NCI-H2227 (cell line): ENCODE data around the gene TRPC4AP.

Experiments
- DNase-seq: peaks from one replicate; lab custom pipeline; 2025; ENCODE audit not compliant: unreplicated experiment; lab: John Stamatoyannopoulos, UW

Gene TRPC4AP

DNA sequence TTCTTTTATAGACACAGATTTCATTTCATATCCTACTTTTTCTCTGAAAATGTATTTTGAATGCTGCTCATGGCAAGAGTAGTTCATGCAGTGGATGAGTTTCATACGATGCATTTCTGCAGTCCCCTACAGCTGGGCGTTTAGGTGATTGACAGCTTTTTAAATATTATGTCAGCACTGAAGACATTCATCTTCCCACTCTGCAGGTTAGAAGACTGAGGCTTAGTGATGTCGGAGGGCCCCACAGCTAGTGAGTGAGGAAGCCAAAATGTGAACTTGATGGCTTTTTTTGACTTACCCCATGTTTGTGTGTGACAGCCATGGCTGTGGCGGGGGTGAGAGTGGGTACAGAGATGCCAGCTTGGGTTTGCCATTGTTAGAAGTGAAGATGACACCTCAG lies 103.5 kb downstream of the TRPC4AP start:
- no peak for DNase-seq

- DNase-seq: no peak
Observed at GRCh38 chr20:34988191-34988540, 104.4 kb downstream of the TRPC4AP start.

- no peak for DNase-seq
Observed at GRCh38 chr20:34987288-34988190, 105.1 kb downstream of the TRPC4AP start.

DNA sequence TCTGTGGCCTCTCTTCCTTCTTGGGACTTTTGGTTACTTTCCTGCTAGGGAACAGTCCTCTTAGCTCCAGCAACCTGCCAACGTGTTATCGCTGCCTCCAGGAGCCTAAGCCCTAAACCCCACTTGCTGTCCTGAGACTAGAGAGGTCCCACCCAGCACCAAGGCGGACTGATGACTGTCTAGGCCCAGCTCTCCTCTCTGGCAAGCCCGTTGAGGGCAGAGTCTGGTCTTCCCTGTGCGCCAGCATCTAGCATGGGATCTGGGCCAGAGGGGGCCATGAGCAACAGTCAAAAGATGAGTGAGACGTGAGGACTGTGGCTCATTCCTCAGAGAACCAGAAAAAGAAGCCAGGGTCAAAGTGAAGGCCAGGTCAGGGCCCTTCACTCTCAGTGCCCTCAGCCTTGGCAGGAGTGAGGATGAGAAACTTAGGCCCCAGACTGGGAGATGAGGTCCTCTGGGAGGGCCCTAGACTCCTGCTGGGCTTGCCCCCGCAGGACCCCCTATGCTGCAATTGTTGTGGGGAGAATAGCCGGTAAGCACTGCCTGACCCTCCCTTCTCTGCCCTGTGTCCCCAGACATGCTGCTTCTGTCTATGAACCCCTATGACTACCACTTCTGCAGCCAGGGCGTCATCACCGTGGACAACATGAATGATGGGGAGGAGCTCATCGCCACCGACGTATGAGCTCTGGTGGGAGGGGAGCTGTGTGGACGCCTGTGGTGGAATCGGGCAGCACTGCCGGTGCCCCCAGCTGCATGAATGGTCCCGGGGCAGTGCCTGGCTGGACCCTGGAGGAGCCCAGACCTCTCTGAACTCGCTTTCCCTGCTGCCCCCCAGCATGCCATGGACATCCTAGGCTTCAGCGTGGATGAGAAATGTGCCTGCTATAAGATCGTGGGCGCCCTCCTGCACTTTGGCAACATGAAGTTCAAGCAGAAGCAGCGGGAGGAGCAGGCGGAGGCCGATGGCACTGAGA lies 106.0 kb downstream of the TRPC4AP start:
- DNase-seq: no peak

- DNase-seq: no peak
Observed at GRCh38 chr20:34985461-34986310, 106.9 kb downstream of the TRPC4AP start.

- no peak for DNase-seq
Observed at GRCh38 chr20:34984756-34985261, 107.8 kb downstream of the TRPC4AP start.

DNA sequence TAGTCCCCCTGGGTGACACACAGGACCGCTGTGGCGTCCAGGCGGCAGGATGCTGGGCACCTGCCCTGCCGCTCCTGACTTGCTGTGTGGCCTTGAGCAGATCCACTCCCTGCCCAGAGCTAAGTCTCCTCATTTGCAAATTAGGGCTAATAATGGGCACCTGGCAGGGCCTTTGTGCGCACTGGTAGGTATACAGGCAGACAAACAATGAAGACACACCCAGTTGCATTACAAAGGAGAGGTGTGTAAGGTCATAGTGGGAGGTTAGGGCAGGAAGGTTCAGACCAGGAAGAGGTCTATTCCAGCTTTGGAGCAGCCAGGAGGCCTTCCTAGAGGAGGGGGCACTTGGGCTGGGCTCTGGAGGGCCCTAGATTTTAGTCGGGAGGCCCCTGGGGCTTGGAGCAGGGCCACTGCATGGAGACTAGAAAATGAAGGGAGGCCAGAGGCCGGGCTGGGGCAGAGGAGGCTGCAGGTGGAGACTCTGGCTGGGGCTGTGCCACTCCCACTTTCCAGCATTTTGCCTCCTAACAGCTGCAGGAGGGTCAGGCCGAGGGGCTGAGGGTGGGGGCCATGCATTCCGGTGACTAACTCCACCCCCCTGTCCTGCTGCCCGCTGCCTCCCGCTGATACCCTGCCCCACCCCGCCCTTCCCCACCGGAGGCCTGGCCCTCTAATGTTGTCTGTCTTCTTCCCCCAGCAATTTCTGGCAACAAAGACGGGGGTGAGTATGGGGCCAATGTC lies 108.4 kb downstream of the TRPC4AP start:
- DNase-seq: no peak

DNA sequence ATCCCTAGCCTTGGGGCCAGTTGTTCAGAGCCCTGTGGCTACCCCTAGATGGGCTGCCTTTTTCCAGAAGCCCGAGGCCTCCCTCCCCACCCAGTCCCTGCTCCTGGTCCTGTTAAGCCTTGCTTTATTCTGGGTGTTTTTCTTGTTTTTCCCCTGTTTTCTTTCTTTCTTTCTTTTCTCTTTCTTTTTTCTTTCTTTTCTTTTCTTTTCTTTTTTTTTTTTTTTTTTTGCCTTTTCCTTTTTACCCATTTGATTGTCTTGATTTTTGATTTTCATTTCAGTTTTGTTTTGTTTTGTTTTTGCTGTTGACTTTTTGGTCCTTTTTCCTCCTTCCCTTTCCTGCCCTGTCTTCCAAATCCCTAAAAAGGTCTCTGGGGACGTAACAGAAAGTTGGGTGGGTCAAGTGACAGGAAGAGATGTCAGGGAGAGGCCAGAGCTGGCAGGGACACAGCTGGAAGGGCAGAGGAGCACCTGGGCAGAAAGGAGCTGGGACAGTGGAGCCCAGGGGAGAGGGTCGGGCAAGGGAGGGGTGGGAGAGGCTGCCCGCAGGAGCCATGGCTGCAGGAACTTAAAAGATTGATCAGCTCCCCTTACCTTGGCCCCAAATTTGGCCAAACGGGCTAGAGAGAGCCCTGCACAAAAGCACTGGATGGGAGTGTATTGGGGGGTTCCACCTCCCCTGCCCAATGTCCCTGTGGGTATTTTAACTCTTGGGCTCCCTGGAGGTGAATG lies 109.4 kb downstream of the TRPC4AP start:
- no peak for DNase-seq

DNA sequence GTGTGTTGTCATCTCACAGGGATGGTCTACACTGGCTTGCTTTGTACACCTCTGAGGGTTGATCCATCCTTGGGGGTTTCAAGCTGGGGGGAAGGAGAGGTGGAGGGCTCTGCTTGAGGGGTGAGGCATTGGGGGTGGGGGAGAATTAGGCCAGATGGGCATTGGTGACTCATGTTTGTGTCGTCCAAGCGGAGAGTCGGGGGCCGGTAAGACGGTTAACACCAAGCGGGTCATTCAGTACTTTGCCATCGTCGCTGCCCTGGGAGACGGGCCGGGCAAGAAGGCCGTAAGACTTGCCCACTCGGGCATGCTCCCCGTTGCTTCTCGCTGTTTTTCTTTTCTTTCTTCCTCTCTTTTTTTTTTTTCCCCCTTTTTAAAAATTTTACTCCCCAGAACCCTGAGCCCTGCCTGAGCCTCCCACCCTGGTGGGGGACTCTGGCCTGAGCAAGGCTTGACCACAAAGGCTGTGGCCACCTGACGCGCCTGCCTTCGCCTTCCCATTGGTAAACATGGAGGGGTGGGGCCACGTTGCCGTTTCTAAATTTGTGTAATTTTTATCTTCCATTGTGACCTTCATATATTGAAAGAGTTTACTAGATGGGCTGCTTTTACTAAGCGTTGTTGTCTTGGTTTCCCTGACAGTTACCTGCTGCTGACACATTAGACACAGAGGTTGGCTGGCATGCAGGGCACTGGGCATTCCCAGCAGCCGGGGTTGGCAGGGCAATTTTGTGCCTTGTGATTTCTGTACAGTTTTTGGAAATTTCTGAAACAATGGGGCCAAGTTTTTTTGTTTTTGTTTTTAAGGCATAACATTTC lies 110.1 kb downstream of the TRPC4AP start:
- DNase-seq: no peak

- peak; percentile 63 for DNase-seq
Observed at GRCh38 chr20:34980543-34981233, 111.9 kb downstream of the TRPC4AP start.

DNA sequence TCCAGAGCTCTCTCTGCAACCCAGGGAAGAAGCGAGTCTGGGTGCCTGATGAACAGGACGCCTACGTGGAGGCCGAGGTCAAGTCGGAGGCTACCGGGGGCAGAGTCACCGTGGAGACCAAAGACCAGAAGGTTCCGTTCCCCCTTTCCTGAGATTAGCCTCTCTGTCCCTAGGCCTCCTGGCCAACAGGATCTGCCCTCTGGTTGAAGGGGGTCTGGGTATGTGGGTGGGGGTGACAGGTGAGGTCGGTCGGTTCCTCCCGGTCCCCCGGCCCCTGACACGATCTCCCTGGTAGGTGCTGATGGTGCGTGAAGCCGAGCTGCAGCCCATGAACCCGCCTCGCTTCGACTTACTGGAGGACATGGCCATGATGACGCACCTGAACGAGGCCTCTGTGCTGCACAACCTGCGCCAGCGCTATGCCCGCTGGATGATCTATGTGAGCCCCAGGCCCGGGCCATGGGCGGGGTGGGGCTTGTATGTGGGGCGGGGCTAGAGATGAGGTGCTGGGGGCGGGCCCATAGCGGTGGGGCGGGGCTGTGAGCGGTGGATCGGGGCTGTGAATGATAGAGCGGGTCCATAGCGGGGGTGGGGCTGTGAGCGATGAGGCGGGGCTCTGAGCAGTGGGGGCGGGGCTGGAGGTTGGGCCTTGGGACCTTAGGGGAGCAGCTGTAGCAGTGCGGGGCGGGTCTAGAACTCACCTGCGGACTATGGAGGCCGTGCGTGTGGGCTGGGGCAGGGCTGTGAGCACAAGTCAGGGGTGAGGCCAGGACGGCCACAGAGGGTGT lies 113.0 kb downstream of the TRPC4AP start:
- DNase-seq: no peak

DNA sequence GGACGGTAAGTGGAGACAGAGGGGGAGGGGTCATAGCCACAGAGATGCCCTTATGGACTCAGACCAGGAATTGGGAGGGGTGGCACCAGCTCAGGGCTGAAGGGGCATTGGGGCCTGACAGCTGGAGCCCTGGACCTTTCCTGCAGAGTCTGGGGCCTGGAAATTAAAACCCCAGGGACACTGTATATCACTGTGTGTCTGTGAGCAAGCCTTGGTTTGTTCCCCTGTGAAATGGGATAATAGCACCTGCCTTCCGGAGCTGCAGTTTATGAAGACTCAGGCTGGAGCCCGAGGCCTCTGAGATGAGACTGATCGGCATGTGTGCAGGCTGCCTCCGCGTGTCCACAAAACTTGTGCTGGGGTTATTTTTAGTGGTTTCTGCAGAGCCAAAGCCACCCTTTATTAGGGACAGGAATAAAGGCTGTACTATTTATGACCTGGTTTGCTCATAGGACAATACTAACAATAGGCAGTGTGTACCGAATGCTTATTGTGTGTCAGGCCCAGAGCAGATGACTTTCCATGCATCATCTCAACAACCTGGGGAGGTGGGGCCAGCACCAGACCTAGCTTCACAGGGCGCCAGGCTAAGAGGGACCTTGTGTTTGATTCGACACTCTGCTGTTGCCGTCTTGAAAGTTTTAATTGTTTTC lies 114.4 kb downstream of the TRPC4AP start:
- DNase-seq: no peak

DNA sequence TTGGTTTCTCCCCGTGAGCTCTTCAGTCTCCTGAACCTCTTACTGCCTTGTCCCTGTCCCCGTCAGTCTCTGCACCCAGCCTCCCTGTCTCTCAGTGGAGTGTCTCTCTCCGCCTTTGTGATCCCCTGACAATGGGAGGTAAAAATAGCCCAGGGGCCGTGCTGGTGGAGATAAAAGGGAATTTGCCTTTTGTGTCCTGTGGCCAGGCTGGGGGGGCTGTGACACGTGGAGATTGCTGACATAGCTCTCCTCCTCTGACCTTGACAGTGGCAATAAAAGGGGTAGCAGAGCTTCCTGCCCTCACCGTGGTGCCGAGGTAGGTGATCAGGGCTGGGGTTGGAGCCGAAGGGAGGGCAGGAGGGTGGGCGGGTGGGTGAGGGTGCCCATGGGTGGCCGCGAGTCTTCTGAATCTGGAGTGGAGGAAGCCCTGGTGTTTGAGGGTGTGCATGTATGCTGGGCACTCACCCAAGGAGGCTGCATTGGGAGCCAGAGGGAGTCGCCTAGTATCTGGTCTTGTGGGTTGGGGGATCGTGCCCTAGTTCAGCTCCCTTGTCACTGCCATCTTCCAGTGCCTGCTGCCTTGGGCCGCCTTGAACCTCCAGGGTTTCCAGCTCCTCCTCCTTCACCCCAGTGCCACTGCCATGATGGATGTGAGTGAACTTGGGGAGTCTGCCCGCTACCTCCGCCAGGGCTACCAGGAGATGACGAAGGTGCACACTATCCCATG lies 115.1 kb downstream of the TRPC4AP start:
- no peak for DNase-seq

- DNase-seq: no peak
Observed at GRCh38 chr20:34976286-34976685, 116.3 kb downstream of the TRPC4AP start.

DNA sequence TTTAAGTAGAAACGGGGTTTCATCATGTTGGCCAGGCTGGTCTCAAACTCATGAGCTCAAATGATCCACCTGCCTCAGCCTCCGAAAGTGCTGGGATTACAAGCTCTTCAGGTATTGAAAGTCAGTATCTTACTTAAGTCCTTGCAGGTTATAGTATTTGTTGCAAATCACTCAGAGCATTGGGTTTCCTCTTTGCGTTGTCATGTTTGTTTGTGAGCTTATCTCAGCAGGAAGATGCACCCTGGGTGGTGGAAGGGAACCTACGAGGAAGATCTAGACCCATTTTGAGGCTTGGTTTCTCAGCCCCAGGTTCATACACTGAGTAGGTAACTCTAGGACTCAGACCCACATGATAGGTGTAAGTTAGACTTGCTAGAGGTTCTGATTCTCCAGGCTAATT lies 118.4 kb downstream of the TRPC4AP start:
- DNase-seq: no peak
